Measurements from ENCODE around the gene RNF151. TPM values are rescaled to one million over a fixed set of nuclear protein-coding genes. Genes with fewer than 3 reads are reported as not detected.
"Not testable (repeated sequence)": the region's sequence is repeated elsewhere in the genome, so short reads cannot be mapped to it uniquely, and the experiment has no call there.

RNF151 gene
- total RNA-seq, 1 experiment from 2014 or later, result not detected

- DNase-seq (ENCODE audit: low read depth), result no peak
Measured at GRCh38 chr16:1938910-1939309, 27.7 kb upstream of the RNF151 start.

GRCh38 chr16:1939833-1940232 lies 26.8 kb upstream of the RNF151 start:
- not testable (repeated sequence) for DNase-seq (ENCODE audit: low read depth)

GRCh38 chr16:1940273-1941161 lies 26.1 kb upstream of the RNF151 start:
- DNase-seq (ENCODE audit: low read depth), result no peak

GRCh38 chr16:1941162-1942046 lies 25.3 kb upstream of the RNF151 start:
- DNase-seq (ENCODE audit: low read depth), result no peak

- DNase-seq (ENCODE audit: low read depth), result no peak
Measured at GRCh38 chr16:1942047-1942809, 24.4 kb upstream of the RNF151 start.

DNA sequence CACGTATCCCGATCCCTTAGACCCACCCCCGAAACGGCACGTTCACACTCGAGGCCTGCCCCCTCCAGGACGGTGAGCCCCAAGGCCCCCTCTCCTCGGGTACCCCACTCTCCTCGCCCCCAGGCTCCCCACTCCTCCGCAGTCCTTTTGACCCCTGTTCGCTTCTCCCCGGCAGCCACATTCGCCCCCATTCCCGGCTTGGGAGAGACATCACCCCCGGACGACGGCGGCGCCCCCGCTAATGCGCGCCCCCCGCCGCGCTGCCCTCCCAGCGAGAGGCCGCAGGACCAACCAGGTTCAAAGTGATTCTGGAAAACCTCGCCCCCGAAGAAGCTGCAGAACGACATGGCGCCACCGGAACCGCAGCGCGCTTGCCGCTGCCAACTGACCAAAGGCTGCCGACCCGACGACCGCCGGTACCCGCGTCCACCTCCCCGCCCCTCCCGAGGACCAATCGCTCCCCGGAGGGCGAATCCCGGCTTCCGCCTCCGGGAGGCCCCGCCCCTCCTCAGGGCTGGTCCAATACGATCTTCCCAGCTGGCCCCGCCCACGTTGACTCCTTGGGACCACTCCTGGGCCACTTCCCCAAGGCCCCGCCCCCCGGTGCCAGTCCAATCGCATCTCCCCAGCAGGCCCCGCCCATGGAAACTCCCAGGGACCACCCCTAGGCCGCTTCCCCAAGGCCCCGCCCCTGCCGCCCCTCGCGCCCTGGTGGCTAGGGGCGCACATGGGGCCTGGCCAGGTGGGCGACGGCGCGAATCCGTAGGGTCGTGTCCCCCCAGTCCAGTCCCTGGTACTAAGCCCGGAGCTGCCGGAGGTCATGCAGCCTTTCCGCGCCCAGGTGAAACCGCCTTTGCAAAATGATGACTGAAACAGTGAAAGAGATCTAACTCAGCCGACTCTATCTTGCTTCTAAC lies 23.6 kb upstream of the RNF151 start, which contains the start of gene MSRB1:
MSRB1 (minus strand) TSS at position 390 of the 917 bp plus-strand sequence; CDS start at position 347, 43 bp downstream.
- peak; percentile 96 for DNase-seq (ENCODE audit: low read depth)

DNA sequence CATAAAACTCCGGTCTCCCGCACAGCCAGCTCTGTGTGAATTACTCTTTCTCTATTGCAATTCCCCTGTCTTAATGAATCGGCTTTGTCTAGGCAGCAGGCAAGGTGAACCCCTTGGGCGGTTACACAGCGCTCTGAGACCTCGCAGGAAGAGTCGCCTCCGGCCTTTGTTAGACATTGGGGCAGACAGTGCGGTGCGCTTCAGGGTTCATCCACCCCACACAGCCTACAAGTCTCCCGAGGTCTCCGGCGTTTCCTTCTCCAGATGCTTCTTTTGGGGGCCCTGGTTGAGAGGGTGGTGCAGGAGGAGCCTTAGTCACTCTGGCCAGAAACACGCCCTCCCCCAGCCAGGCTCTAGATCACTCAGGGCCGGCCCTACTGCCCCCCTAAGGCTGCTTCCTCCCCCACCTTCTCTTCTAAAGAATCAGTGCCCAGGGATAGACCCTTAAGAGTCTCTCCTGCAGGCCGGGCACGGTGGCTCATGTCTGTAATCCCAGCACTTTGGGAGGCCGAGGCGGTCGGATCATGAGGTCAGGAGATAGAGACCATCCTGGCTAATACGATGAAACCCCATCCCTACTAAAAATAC lies 21.9 kb upstream of the RNF151 start:
- DNase-seq (ENCODE audit: low read depth), result no peak

GRCh38 chr16:1945559-1946391 lies 20.9 kb upstream of the RNF151 start:
- DNase-seq (ENCODE audit: low read depth), result no peak

GRCh38 chr16:1946495-1947368 lies 19.9 kb upstream of the RNF151 start:
- no peak for DNase-seq (ENCODE audit: low read depth)

DNA sequence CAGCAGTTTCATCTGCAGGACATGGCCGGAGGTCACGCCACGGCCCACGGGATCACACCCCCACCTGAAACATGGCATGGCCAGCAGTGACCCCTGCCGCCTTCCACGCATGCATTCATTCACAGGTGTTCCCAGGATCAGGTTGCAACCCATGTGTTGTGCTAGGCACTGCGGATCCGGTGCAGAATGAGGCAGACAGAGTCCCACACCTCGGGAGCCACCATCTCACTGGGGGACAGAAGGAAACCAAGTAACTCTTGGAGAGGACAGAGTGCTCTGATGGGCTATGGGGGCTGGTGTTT lies 19.3 kb upstream of the RNF151 start:
- no peak for DNase-seq (ENCODE audit: low read depth)

DNA sequence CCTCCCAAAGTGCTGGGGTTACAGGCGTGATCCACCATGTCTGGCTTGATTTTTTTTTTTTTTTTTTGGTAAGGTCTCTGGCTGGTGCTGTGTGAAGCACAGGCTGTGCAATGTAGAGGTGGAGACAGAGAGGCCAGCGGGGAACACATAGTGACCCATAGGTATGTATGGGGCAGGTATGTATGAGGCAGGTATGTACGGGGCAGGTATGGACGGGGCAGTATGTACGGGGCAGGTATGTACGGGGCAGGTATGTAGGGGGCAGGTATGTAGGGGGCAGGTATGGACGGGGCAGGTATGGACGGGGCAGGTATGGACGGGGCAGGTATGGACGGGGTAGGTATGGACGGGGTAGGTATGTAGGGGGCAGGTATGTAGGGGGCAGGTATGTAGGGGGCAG lies 17.1 kb upstream of the RNF151 start:
- DNase-seq (ENCODE audit: low read depth), result no peak

DNA sequence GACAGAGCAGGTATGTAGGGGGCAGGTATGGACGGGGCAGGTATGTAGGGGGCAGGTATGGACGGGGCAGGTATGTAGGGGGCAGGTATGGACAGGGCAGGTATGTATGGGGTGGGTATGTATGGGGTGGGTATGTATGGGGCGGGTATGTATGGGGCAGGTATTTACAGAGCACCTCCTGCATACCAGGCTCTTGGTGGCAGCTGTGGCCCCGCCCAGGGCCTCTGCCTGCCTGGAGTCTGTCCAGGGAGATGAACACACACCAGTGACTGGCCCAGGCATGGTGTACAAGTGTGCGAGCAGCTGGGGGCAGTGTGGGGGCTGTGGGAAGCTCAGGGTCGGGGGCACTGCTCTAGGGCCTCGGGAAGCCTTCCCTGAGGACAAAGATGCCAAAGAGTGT lies 16.6 kb upstream of the RNF151 start:
- no peak for DNase-seq (ENCODE audit: low read depth)

DNA sequence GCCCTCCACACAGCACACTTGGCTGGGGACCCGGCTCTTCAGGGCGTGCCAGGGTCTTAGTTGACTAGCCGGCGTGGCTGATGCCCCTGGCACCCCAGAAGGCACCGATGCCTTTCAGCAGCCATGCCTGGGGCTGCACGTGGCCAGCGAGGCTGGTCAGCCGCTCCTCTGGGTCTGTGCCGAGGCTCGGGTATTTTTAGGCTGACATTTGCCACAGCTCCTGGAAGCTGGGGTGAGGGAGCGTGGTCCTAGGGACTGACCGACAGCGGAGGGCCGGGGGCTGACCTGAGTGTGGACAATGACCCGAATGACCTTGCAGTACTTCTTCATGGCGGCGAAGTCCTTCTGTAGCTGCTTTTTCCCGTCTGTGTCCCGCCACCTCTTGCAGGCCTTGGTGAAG lies 16.1 kb upstream of the RNF151 start:
- DNase-seq (ENCODE audit: low read depth), result no peak

GRCh38 chr16:1953734-1954133 lies 12.9 kb upstream of the RNF151 start:
- no peak for DNase-seq (ENCODE audit: low read depth)

DNA sequence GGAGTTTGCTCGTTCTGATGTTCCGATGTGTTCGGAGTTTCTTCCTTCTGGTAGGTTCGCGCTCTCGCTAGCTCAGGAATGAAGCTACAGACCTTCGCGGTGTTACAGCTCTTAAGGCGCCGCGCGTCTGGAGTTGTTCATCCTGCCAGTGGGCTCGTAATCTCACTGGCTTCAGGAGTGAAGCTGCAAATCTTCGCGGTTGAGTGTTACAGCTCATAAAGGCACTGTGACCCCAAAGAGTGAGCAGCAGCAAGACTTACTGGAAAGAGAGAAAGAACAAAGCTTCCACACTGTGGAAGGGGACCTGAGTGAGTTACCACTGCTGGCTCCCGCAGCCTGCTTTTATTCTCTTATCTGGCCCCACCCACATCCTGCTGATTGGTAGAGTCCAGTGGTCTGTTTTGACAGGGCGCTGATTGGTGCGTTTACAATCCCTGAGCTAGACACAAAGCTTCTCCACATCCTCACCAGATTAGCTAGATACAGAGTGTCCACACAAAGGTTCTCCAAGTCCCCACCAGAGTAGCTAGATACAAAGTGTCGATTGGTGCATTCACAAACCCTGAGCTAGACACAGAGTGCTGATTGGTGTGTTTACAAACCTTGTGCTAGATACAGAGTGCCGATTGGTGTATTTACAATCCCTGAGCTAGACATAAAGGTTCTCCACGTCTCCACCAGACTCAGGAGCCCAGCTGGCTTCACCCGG lies 9.1 kb upstream of the RNF151 start:
- DNase-seq (ENCODE audit: low read depth), result not testable (repeated sequence)

DNA sequence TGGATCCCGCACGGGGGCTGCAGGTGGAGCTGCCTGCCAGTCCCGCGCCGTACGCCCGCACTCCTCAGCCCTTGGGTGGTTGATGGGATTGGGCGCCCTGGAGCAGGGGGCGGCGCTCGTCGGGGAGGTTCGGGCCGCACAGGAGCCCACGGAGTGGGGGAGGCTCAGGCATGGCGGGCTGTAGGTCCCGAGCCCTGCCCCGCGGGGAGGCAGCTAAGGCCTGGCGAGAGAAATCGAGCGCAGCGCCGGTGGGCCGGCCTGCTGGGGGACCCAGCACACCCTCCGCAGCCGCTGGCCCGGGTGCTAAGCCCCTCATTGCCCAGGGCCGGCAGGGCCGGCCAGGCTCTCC lies 8.5 kb upstream of the RNF151 start:
- not testable (repeated sequence) for DNase-seq (ENCODE audit: low read depth)

DNA sequence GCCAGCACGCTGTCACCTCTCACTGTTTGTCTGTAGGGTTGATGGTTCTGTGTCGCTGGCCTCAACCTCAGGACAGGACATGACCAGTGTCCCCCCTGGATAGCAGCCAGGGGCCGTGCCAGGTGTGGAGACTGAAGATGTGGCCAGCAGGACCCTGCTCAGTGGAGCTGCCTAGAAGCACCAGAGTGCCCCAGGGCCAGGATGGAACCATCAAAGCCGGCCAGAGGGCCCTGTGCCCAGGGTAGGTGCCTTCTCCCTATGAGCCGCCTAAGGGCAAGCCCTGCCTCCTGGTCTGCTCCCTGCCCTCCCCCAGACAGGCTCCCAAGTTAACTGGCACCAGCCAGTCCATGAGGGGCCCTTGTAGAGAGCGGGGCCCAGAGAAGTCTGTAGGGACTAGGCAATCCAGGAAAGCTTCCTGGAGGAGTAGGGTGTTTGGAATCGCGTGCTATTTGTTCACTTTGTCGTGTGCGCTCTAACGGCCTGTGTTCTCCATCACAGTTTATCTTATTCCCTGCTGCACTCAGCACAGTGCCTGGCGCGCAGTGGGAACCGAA lies 7.9 kb upstream of the RNF151 start:
- no peak for DNase-seq (ENCODE audit: low read depth)
